OCI-LY3 (cell line): ENCODE measurements around the gene MAPK7.

Experiments
- EZH2phosphoT487 ChIP-seq: fragments of 200-600 bp; shearing (Covaris generic); IDR thresholded peaks from 2 replicates; pipeline ENCODE4 v1.6.1; 2018; ENCODE audit warnings: antibody characterized with exemption, mixed run types, low read depth
- TF ChIP-seq, protein P1 (sequence below): fragments of 200-600, 300-600 bp; sonication (generic); IDR thresholded peaks from 2 replicates; pipeline ENCODE4 v1.5.1; 2014; ENCODE audit warnings: antibody characterized with exemption, low read length, low read depth

DNA sequence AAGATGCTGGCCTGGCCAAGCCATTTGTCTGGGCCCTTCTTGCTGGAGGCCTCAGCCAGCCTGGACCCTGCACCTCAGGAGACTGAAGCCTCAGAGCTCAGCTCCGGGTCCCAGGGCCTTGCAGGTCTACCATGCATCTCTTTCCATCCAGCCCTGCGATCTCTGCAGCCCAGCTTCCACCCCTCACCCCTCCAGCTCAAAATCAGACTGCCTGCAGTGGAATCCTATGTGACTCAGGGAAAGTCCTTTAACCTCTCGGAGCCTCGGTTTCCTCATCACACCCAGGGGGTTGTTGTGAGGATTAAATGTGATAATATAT, 12.8 kb upstream of the MAPK7 start:
- TF ChIP-seq, protein P1, sequence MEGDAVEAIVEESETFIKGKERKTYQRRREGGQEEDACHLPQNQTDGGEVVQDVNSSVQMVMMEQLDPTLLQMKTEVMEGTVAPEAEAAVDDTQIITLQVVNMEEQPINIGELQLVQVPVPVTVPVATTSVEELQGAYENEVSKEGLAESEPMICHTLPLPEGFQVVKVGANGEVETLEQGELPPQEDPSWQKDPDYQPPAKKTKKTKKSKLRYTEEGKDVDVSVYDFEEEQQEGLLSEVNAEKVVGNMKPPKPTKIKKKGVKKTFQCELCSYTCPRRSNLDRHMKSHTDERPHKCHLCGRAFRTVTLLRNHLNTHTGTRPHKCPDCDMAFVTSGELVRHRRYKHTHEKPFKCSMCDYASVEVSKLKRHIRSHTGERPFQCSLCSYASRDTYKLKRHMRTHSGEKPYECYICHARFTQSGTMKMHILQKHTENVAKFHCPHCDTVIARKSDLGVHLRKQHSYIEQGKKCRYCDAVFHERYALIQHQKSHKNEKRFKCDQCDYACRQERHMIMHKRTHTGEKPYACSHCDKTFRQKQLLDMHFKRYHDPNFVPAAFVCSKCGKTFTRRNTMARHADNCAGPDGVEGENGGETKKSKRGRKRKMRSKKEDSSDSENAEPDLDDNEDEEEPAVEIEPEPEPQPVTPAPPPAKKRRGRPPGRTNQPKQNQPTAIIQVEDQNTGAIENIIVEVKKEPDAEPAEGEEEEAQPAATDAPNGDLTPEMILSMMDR = no peak
- TF ChIP-seq EZH2phosphoT487 = no peak
